GM13976 (cell line): ENCODE data around the gene OXLD1.
A peak's percentile ranks its signal among the peaks of the same experiment; 100 is the strongest.

Source experiments
- DNase-seq: peaks from one replicate; pipeline ENCODE4 v3.0.0; 2012; ENCODE audit warnings: low spot score
- in situ Hi-C: fragments of 300-500 bp; cut with MboI; formaldehyde crosslinking; loops from one replicate; pipeline ENCODE4 v1.12.0; 2022; ENCODE audit warnings: low sequenced_read_pairs, mixed read lengths, inconsistent platforms; ENCODE audit not compliant: unreplicated experiment
- TF ChIP-seq, protein P1 (sequence below): IDR thresholded peaks from 2 replicates; pipeline ENCODE4 v1.5.1; 2012; ENCODE audit warnings: borderline replicate concordance, mild to moderate bottlenecking; ENCODE audit not compliant: insufficient read depth; ENCODE audit errors: extremely low read depth, missing control alignments, control extremely low read depth

The OXLD1 gene

DNA sequence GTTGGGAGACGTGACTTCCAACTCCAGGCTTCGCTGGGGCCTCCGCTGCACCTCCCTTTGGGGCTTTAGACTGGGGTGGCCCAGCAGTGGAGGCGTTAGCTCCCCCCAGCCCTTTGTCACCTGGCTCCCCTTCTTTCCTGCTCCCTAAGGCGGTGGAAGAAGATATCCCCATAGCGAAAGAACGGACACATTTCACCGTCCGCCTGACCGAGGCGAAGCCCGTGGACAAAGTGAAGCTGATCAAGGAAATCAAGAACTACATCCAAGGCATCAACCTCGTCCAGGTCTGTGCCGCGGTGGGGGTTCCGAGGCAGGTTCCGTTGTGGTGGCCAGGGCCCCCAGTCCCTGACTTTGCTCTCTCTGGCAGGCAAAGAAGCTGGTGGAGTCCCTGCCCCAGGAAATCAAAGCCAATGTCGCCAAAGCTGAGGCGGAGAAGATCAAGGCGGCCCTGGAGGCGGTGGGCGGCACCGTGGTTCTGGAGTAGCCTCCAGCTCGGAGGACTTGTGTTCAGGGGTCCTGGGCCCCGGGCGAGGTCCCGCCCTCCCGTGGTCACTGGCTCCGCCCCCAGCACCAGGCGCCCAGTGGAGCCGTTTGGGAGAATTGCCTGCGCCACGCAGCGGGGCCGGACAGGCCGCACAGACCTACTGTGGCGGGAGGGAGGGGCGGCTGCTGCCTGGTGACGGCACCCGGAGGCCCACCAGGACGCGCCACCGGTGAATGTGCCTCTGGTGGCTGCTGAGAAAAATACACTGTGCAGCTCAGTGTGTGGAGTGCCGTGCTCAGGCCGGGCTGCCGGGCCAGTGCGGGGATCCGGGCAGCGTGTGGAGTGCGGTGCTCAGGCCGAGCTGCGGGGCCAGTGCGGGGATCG is 40.6 kb upstream of the OXLD1 start:
- no peak for DNase-seq
- in situ Hi-C loops: no loop called here
- TF ChIP-seq, protein P1, sequence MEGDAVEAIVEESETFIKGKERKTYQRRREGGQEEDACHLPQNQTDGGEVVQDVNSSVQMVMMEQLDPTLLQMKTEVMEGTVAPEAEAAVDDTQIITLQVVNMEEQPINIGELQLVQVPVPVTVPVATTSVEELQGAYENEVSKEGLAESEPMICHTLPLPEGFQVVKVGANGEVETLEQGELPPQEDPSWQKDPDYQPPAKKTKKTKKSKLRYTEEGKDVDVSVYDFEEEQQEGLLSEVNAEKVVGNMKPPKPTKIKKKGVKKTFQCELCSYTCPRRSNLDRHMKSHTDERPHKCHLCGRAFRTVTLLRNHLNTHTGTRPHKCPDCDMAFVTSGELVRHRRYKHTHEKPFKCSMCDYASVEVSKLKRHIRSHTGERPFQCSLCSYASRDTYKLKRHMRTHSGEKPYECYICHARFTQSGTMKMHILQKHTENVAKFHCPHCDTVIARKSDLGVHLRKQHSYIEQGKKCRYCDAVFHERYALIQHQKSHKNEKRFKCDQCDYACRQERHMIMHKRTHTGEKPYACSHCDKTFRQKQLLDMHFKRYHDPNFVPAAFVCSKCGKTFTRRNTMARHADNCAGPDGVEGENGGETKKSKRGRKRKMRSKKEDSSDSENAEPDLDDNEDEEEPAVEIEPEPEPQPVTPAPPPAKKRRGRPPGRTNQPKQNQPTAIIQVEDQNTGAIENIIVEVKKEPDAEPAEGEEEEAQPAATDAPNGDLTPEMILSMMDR: no peak

DNA sequence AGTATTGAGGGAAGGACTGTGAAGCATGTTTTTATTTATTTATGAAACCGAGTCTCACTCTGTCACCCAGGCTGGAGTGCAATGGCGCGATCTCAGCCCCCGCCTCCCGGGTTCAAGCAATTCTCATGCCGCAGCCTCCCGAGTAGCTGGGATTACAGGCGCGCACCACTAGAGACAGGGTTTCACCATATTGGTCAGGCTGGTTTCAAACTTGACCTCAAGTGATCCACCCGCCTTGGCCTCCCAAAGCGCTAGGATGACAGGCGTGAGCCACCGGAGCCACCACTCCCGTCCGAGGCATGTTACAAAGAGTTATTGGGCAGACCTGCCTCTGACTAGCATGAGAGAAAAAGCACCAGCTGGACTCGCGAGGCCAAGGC is 39.8 kb upstream of the OXLD1 start:
- in situ Hi-C loops: no loop called here
- no peak for DNase-seq
- TF ChIP-seq, protein P1: no peak

DNA sequence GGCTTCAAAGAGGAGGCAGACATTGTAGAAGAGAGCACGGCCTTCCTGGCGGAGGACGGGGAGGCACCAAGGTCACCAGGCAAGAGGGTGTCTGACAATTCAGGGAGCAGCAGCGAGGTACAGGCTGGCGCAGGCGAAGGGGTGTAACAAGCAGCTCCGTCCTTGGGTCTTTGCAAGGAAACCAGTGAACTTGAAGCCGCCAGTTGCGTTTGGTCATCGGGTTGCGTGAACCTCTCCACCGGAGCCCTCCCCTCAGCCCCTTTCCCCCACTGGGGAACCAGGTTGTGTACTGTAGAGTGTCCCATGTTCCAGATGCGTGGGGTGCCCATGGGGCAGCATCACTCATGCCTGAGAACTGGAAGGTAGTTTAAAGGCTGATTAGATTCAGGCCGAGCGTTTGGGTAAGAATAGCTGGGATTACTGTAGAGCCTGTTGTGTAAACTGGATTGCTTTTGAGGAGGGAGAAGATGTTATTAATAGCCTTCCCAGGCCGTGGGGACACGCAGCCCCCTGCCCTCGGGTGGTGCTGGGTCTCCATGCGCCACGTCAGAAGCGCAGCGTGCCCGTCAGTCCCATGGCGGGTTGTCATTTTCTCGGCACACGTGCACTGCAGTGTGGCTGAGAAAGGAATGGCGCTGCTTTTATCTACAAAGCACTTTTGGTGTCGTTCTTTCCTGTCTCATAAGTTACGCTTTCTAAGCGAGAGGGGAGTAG is 39.3 kb upstream of the OXLD1 start:
- in situ Hi-C loops: no loop called here
- DNase-seq: no peak
- TF ChIP-seq, protein P1: no peak

DNA sequence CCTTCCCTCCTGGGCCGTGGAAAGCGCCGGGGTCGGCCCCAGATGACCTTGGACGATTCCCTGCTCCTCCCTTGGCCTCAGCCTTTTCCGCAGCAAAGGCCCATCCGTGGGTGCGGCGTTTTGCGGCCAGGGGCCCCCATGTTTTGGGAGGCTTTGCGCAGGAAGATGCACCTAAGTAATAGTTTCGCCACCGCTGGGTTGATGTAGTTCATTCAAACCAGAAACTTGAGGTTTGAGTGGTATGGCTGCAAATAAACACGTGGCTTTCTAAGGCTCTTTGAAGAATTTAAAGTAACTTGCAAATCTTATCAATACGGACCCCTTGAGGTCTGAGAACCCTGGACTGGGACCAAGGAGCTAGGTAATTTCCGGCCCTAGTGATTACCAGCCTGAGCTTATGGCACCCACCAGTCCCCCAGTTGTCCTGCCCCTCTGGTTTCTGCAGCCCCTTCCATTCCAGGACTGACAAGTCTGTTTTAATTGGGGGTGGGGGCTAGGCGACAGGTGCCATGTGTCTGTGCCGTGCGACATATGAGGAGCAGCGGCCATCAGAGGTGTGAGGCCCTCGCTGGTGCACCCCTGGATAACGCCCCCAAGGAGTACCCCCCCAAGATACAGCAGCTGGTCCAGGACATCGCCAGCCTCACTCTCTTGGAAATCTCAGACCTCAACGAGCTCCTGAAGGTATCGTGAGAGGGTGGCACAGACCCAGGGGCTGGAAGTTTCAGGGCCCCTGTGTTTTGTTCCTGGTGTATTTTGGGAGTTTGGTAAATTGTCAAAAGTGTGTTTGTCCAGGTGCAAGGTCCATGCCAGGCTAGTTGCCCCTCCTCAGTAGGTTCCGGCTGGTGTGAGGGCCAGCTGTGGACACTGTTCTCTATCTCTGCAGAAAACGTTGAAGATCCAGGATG is 37.6 kb upstream of the OXLD1 start:
- TF ChIP-seq, protein P1: no peak
- DNase-seq: no peak
- in situ Hi-C loops: no loop called here

DNA sequence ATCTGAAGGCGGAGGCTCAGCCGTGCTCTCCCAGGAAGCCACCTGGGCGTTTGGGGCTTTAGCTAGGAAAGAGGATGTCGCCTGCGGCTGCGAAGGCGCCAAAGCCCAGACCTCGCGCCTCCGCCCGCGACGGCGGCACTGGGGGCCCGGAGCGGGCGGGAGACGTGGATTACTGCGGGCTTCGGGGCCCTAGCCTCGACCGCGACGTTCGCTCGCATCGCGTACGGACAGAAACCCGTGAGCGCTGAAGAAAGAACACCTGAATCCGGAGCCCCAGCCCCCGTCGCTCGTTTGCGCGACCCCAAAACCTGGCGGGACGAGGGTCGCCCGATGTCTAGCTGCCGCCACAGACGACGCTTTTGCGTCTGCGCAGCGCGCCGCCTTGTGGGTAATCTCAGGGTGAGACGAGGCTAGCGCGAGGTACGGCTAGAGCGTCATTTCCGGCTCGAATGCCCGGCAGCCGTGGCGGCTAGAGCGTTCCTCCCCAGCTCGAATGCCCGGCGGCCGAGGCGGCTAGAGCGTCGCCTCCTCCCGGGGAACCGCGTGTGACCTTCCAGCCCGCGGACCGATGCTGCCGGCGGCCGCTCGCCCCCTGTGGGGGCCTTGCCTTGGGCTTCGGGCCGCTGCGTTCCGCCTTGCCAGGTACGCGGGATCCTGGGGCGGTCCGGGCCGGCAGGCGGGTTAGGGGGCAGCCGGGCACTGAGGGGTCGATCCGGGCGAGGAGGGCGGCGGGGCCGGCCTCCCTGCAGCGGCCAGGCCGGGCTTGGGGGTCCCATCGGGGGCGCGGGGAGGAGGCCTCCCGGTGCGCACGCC is 36.7 kb upstream of the OXLD1 start, which contains the start of gene MRPL12:
TSS of gene MRPL12 (plus strand) at position 434 of the 813 bp plus-strand sequence. CDS start at position 569, 135 bp downstream.
- in situ Hi-C loops: no loop called here
- peak; percentile 98 for DNase-seq
- TF ChIP-seq, protein P1: no peak
